NT2/D1 (cell line): ENCODE measurements around the gene SLC2A13.

Experiments
- SUZ12 ChIP-seq: IDR thresholded peaks from 2 replicates; pipeline ENCODE4 v1.6.1; 2011; ENCODE audit not compliant: insufficient read length, insufficient read depth; ENCODE audit errors: extremely low read depth
- ZNF274 ChIP-seq: IDR thresholded peaks from 2 replicates; pipeline ENCODE4 v1.6.1; 2011; ENCODE audit warnings: mild to moderate bottlenecking, low read depth, low read length

- TF ChIP-seq ZNF274 (no peak), SUZ12 (no peak)
Observed at GRCh38 chr12:39830171-39830570, 275.7 kb downstream of the SLC2A13 start.
